A673 (cell line): ENCODE data around the gene M1AP. TPM values are rescaled to one million over a fixed set of nuclear protein-coding genes. Genes with fewer than 3 reads are reported as not detected.
A peak's percentile ranks its signal among the peaks of the same experiment; 100 is the strongest.

ENCODE experiments used
- BruUV-seq: library from RNA; stranded (reverse); fragments of 400-500 nt; replicated peaks from 2 replicates; lab custom pipeline; 2021; lab: Mats Ljungman, UMichigan
- CTCF ChIA-PET: fragments of 300-600 bp; sonication (Branson Sonifier 250); formaldehyde crosslinking; loops from one replicate; lab custom pipeline; 2022; ENCODE audit warnings: antibody characterized with exemption; lab: Charles Lee
- POLR2A ChIA-PET: fragments of 300-600 bp; sonication (Branson Sonifier 250); formaldehyde crosslinking; loops from one replicate; lab custom pipeline; 2022; ENCODE audit warnings: antibody characterized with exemption; ENCODE audit not compliant: low non-redundant PET; lab: Charles Lee
- DNase-seq: peaks from one replicate; pipeline ENCODE4 v3.0.0-alpha.2; 2015; ENCODE audit warnings: low spot score
- H3K27ac ChIP-seq: fragments of 200-600 bp; sonication (generic); 2 replicates; pipeline ENCODE4 v1.5.1; 2016; ENCODE audit warnings: mixed run types, low read depth, mild to moderate bottlenecking, mixed read lengths, antibody characterized with exemption, low read length; ENCODE audit not compliant: poor library complexity, severe bottlenecking
- H3K27me3 ChIP-seq: fragments of 200-600 bp; sonication (generic); replicated peaks from 2 replicates; pipeline ENCODE4 v1.6.1; 2017; ENCODE audit warnings: mixed run types, low read depth, mild to moderate bottlenecking, mixed read lengths, antibody characterized with exemption, low read length; ENCODE audit not compliant: insufficient read depth, poor library complexity
- H3K36me3 ChIP-seq: fragments of 200-600 bp; sonication (generic); 2 replicates; pipeline ENCODE4 v1.6.1; 2016; ENCODE audit warnings: mixed run types, mild to moderate bottlenecking, mixed read lengths, antibody characterized with exemption, low read length; ENCODE audit not compliant: insufficient read depth, poor library complexity, severe bottlenecking
- H3K4me1 ChIP-seq: fragments of 200-600 bp; sonication (generic); 2 replicates; pipeline ENCODE4 v1.6.1; 2017; ENCODE audit warnings: mixed run types, mild to moderate bottlenecking, mixed read lengths, antibody characterized with exemption, low read length; ENCODE audit not compliant: insufficient read depth, poor library complexity, severe bottlenecking
- H3K4me3 ChIP-seq: fragments of 200-600 bp; sonication (generic); 2 replicates; pipeline ENCODE4 v1.5.1; 2016; ENCODE audit warnings: low read depth, mixed run types, mild to moderate bottlenecking, mixed read lengths, low read length; ENCODE audit not compliant: poor library complexity, severe bottlenecking
- H3K9me3 ChIP-seq: fragments of 200-600 bp; sonication (generic); 2 replicates; pipeline ENCODE4 v1.6.1; 2016; ENCODE audit warnings: mixed run types, low read depth, mild to moderate bottlenecking, mixed read lengths, antibody characterized with exemption, low read length; ENCODE audit not compliant: poor library complexity, severe bottlenecking
- EZH2 ChIP-seq: fragments of 200-600 bp; sonication (generic); IDR thresholded peaks from 2 replicates; pipeline ENCODE4 v1.6.1; 2017; ENCODE audit warnings: borderline replicate concordance, low read depth, mild to moderate bottlenecking, mixed read lengths, antibody characterized with exemption, low read length; ENCODE audit not compliant: poor library complexity, severe bottlenecking
- intact Hi-C: fragments of 100-400 bp; cut with micrococcal nuclease; formaldehyde crosslinking; loops from one replicate; pipeline ENCODE4 v1.10.0; 2022; ENCODE audit not compliant: unreplicated experiment
- total RNA-seq: library from RNA; stranded (reverse); gene quantifications from 2 replicates; pipeline ENCODE4 v1.2.3, GENCODE V29; 2021
- TF ChIP-seq, protein P1 (sequence below): fragments of 300-800, 200-600 bp; sonication (generic); conservative IDR thresholded peaks from 2 replicates; pipeline ENCODE4 v1.5.1; 2017; ENCODE audit warnings: low read depth, mild to moderate bottlenecking, antibody characterized with exemption, low read length, moderate library complexity, mixed read lengths

The M1AP gene
- total RNA-seq, 1 experiment from 2014 or later = not detected

DNA sequence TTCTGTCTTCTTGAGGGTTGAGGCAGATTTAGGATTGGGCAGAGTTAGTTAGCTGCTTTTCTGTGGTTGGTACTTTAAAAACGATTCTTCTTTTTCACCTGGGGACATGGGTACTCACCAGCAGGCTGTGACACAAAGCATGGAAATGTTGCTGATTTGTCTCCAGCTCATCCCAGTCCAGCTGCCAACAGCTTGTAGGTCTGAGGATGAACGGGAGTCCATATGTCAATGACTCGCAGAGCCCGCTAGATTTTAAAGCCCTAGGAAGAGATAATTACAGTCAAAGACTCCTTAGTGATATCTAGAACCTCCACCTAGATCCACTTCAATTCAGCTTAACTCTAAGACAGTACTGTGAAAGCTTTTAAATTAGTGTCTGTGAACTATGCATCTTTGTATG lies 72.8 kb downstream of the M1AP start:
- ChIA-PET CTCF (no interaction called here), POLR2A (interaction anchor here (0.7 kb wide), 1 partner anchor 63 kb away, joined by 3 read pairs; no protein-coding TSS in a partner anchor)
- TF ChIP-seq, protein P1, sequence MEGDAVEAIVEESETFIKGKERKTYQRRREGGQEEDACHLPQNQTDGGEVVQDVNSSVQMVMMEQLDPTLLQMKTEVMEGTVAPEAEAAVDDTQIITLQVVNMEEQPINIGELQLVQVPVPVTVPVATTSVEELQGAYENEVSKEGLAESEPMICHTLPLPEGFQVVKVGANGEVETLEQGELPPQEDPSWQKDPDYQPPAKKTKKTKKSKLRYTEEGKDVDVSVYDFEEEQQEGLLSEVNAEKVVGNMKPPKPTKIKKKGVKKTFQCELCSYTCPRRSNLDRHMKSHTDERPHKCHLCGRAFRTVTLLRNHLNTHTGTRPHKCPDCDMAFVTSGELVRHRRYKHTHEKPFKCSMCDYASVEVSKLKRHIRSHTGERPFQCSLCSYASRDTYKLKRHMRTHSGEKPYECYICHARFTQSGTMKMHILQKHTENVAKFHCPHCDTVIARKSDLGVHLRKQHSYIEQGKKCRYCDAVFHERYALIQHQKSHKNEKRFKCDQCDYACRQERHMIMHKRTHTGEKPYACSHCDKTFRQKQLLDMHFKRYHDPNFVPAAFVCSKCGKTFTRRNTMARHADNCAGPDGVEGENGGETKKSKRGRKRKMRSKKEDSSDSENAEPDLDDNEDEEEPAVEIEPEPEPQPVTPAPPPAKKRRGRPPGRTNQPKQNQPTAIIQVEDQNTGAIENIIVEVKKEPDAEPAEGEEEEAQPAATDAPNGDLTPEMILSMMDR = no peak
- no peak for TF ChIP-seq EZH2
- no peaks in the 10 kb centered on the region for H3K27me3 ChIP-seq
- BruUV-seq = no TSS peak
- intact Hi-C loops = no loop called here
- no peak overlapping the region for H3K4me3 ChIP-seq
- no peaks in the 10 kb centered on the region for H3K4me1 ChIP-seq
- H3K27ac ChIP-seq = no peak overlapping the region
- H3K36me3 ChIP-seq = no peaks in the 10 kb centered on the region
- no peaks in the 10 kb centered on the region for H3K9me3 ChIP-seq
- no peak for DNase-seq

DNA sequence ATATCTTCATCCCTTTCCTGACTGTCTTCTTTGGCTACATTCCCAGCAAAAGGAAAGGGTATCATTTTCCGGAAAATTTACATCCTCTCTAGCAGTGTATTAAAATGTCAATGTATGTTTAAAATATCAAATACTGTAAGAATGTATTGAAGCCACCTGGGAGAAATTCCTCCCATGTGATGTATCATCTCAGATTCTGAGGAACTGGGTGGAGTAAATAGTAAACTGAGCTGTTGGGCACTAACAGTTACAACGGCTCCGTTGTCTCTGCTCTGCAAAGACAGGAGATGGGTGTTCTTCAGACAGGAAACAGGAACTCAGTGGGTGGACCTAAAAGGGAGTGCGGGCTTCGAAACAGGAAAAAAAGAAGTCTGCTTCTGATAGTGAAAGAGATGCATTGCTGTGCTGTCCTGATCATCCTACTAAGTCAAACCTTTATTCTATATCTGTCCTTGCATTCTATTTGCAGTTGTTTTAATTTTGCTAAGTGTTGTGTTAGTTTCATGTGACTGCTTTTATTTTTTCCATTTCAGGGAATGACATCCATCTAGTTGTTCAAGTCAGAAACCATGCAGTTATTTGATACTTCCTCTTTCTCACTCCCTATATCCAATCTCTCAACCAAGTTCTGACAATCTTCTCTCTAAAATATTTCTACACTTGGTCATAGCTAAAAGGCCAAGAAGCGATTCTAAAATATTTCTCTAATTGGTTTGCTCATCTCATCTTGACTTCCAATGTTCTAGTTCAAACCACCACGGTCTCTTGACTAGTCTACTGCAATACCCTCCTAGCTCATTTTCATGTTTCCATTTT lies 74.2 kb downstream of the M1AP start:
- Histone ChIP-seq H3K27me3 (no peaks in the 10 kb centered on the region), H3K9me3 (no peaks in the 10 kb centered on the region), H3K27ac (no peak overlapping the region), H3K4me3 (no peak overlapping the region), H3K36me3 (no peaks in the 10 kb centered on the region), H3K4me1 (no peaks in the 10 kb centered on the region)
- DNase-seq = peak; percentile 62
- POLR2A ChIA-PET = no interaction called here
- BruUV-seq = no TSS peak
- CTCF ChIA-PET = no interaction called here
- intact Hi-C loops = no loop called here
- TF ChIP-seq EZH2 = no peak
- TF ChIP-seq, protein P1 = no peak

DNA sequence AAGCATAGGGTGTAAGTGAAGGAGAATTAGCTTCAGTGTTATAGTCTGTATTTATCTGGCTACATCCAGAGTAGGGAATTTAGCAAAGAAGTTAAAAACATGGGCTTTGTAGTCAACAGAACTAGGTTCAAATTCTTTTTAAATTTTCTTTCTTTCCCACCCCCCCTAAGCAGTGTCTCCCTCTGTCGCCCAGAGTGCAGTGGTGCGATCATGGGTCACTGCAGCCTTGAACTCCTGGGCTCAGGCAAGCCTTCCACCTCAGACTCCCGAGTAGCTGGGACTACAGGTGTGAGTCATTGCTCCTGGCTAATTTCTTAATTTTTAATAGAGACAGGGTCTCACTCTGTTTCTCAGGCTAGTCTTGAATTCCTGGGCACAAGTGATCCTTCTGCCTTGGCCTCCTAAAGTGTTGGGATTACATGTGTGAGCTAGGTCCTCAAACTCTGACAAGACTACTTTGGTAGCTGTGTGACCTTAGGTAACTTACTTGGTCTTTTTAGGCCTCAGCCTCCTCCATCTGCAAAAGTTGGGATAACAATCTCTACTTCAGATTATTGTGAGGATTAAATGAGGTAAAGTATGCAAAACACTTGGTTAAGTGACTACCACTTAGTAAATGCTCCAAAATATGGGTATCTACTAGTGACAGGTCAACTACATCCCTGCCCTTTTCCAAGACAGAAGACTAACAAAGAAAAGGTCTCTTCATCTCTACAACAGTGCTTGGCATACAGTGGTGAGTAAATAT lies 75.8 kb downstream of the M1AP start:
- no peaks in the 10 kb centered on the region for H3K36me3 ChIP-seq
- no peaks in the 10 kb centered on the region for H3K27me3 ChIP-seq
- ChIA-PET CTCF (no interaction called here), POLR2A (no interaction called here)
- H3K9me3 ChIP-seq = no peaks in the 10 kb centered on the region
- DNase-seq = no peak
- TF ChIP-seq, protein P1 = no peak
- no peak for TF ChIP-seq EZH2
- intact Hi-C loops = no loop called here
- no peak overlapping the region for H3K27ac ChIP-seq
- no peak overlapping the region for H3K4me3 ChIP-seq
- H3K4me1 ChIP-seq = no peaks in the 10 kb centered on the region
- no TSS peak for BruUV-seq
